SW480 (cell line): Measurements from ENCODE around the gene GATB.

Experiments used
- DNase-seq: peaks from one replicate; pipeline ENCODE4 v3.0.0-alpha.2; 2016; ENCODE audit warnings: low spot score

Gene GATB

GRCh38 chr4:151694961-151695720 lies 65.7 kb downstream of the GATB start:
- no peak for DNase-seq

- DNase-seq, result no peak
Observed at GRCh38 chr4:151692821-151693673, 67.8 kb downstream of the GATB start.

GRCh38 chr4:151692443-151692782 lies 68.4 kb downstream of the GATB start:
- DNase-seq, result no peak

- DNase-seq, result no peak
Observed at GRCh38 chr4:151691639-151692442, 69.0 kb downstream of the GATB start.

GRCh38 chr4:151690876-151691275 lies 69.9 kb downstream of the GATB start:
- DNase-seq, result no peak

GRCh38 chr4:151690164-151690870 lies 70.5 kb downstream of the GATB start:
- no peak for DNase-seq

- no peak for DNase-seq
Observed at GRCh38 chr4:151689211-151689991, 71.4 kb downstream of the GATB start.

GRCh38 chr4:151688785-151689043 lies 72.1 kb downstream of the GATB start:
- DNase-seq, result no peak

GRCh38 chr4:151688003-151688784 lies 72.6 kb downstream of the GATB start:
- DNase-seq, result no peak

GRCh38 chr4:151687021-151687640 lies 73.7 kb downstream of the GATB start:
- DNase-seq, result no peak

GRCh38 chr4:151685303-151685702 lies 75.5 kb downstream of the GATB start:
- DNase-seq, result no peak

GRCh38 chr4:151681085-151681484 lies 79.7 kb downstream of the GATB start:
- no peak for DNase-seq

GRCh38 chr4:151679231-151679630 lies 81.6 kb downstream of the GATB start:
- DNase-seq, result no peak

GRCh38 chr4:151678048-151678872 lies 82.5 kb downstream of the GATB start:
- DNase-seq, result no peak

GRCh38 chr4:151677193-151677592 lies 83.6 kb downstream of the GATB start:
- DNase-seq, result no peak

GRCh38 chr4:151676301-151676700 lies 84.5 kb downstream of the GATB start:
- DNase-seq, result no peak

- DNase-seq, result no peak
Observed at GRCh38 chr4:151675411-151675971, 85.3 kb downstream of the GATB start.

- DNase-seq, result no peak
Observed at GRCh38 chr4:151674804-151675391, 85.9 kb downstream of the GATB start.
